ENCODE results near the gene REM1. TPM values are rescaled to one million over a fixed set of nuclear protein-coding genes. Genes with fewer than 3 reads are reported as not detected.

REM1 gene
- total and polyA plus RNA-seq, 2 experiments from 2014 or later: 0.28 TPM; not detected in 1

DNA sequence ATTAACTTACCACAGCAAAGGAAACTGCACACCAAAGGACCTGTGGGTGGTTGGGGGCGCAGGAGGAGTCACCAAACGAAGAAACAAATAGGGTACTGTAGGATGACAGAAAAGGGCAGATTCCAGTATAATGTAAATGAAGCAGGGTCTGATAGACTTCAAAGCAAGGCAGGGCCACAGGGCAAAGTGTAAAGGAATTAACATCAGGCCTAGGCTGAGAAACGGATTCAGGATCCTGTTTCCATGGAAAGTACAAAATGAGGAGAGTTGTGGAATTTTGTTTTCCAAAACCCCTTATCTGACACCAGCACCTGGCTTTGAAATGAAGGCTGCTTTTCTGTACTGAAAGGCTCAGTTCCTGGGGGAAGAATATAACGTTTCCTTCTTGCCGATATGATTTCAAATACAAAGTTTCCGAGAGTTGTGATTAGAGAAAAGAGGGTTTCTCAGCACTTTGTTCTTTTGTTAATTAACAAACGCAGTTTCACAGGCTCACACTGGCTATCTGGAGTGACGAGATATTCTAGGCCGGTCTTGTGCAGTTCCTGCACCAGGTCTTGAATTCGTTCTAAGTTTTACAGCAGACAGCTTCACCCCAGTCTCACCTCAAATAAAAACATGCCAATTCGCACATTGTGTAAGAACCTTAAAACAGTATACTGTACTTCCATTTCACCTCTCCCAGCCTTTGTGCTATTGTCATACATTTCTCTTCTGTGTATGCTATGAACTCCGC, 28.8 kb upstream of the REM1 start:
- Mint-ChIP-seq H3K4me3 (no peak overlapping the region), H3K36me3 (ENCODE audit: low read depth) (peaks cover 31% of the 10 kb centered on the region; the same call in 2 of the 3 replicates), H3K4me1 (no peaks in the 10 kb centered on the region), H3K27ac (no peak overlapping the region), H3K27me3 (ENCODE audit: insufficient read depth, low read depth, poor library complexity) (peaks cover 6% of the 10 kb centered on the region), H3K9me3 (peaks cover 93% of the 10 kb centered on the region)
- Histone ChIP-seq H3K9me2 (ENCODE audit: insufficient read depth) (no peaks in the 10 kb centered on the region; the same call in 1 of the 2 replicates), H3K79me2 (replicated peaks; ENCODE audit: insufficient read depth) (no peaks in the 10 kb centered on the region), H3K4me1 (ENCODE audit: insufficient read depth) (no peaks in the 10 kb centered on the region), H4K20me1 (replicated peaks; ENCODE audit: insufficient read depth) (no peaks in the 10 kb centered on the region), H3K27me3 (ENCODE audit: insufficient read depth) (no peaks in the 10 kb centered on the region), H3K36me3 (ENCODE audit: insufficient read depth) (no peaks in the 10 kb centered on the region; the same call in 1 of the 2 replicates), H3K27ac (ENCODE audit: low read depth) (no peak overlapping the region), H3F3A (replicated peaks; ENCODE audit: low read depth) (no peaks in the 10 kb centered on the region), H2AFZ (no peak overlapping the region), H3K4me3 (no peak overlapping the region), H3K4me2 (no peak overlapping the region)
- TF ChIP-seq ZNF462 (CRISPR knock-in tag; IDR thresholded peaks at IDR 0.05) (no peak), ZNF331 (CRISPR knock-in tag; IDR thresholded peaks at IDR 0.05; ENCODE audit: low read depth) (no peak), POLR2AphosphoS5 (IDR thresholded peaks at IDR 0.05; ENCODE audit: low read depth) (no peak), CREB1 (CRISPR knock-in tag; IDR thresholded peaks at IDR 0.05; ENCODE audit: low read depth) (no peak), NANOG (IDR thresholded peaks at IDR 0.05; ENCODE audit: borderline replicate concordance) (no peak)
- no peak for DNase-seq (ENCODE audit: low spot score)
- ATAC-seq: no peak

Measured in GM23338 (cell line).